GM23248 (cell line): ENCODE measurements around the gene KSR2. TPM values are rescaled to one million over a fixed set of nuclear protein-coding genes. Genes with fewer than 3 reads are reported as not detected.

Source experiments
- DNase-seq: peaks from one replicate; pipeline ENCODE4 v3.0.0-alpha.2; 2015
- H2AFZ ChIP-seq: fragments of 200-600 bp; sonication (generic); 2 replicates; pipeline ENCODE4 v1.6.1; 2016; ENCODE audit warnings: antibody characterized with exemption
- H3F3A ChIP-seq: fragments of 200-600 bp; sonication (generic); 2 replicates; pipeline ENCODE4 v1.6.1; 2016; ENCODE audit warnings: mild to moderate bottlenecking, antibody characterized with exemption, mixed run types; ENCODE audit not compliant: insufficient read depth
- H3K27ac ChIP-seq: fragments of 200-600 bp; sonication (generic); 2 replicates; pipeline ENCODE4 v1.5.1; 2016; ENCODE audit warnings: mild to moderate bottlenecking
- H3K27me3 ChIP-seq: fragments of 200-600 bp; sonication (generic); replicated peaks from 2 replicates; pipeline ENCODE4 v1.6.1; 2016; ENCODE audit warnings: mild to moderate bottlenecking; ENCODE audit not compliant: insufficient read depth
- H3K36me3 ChIP-seq: fragments of 200-600 bp; sonication (generic); 2 replicates; pipeline ENCODE4 v1.6.1; 2016; ENCODE audit warnings: low read depth, mild to moderate bottlenecking
- H3K4me1 ChIP-seq: fragments of 200-600 bp; sonication (generic); 2 replicates; pipeline ENCODE4 v1.6.1; 2016; ENCODE audit warnings: mild to moderate bottlenecking; ENCODE audit not compliant: insufficient read depth
- H3K4me2 ChIP-seq: fragments of 200-600 bp; sonication (generic); one replicate; pipeline ENCODE4 v1.6.1; 2016; ENCODE audit warnings: mild to moderate bottlenecking; ENCODE audit not compliant: unreplicated experiment
- H3K4me3 ChIP-seq: fragments of 200-600 bp; sonication (generic); 2 replicates; pipeline ENCODE4 v1.5.1; 2016; ENCODE audit warnings: mild to moderate bottlenecking
- H3K79me2 ChIP-seq: fragments of 200-600 bp; sonication (generic); 2 replicates; pipeline ENCODE4 v1.6.1; 2016; ENCODE audit warnings: mild to moderate bottlenecking; ENCODE audit not compliant: insufficient read depth
- H3K9ac ChIP-seq: fragments of 200-600 bp; sonication (generic); 2 replicates; pipeline ENCODE4 v1.6.1; 2016; ENCODE audit warnings: mild to moderate bottlenecking
- H3K9me2 ChIP-seq: fragments of 200-600 bp; sonication (generic); 2 replicates; pipeline ENCODE4 v1.6.1; 2016; ENCODE audit warnings: mixed run types, mild to moderate bottlenecking, moderate library complexity; ENCODE audit not compliant: insufficient read depth
- H3K9me3 ChIP-seq: fragments of 200-600 bp; sonication (generic); one replicate; pipeline ENCODE4 v1.6.1; 2017; ENCODE audit warnings: low read depth
- H4K20me1 ChIP-seq: fragments of 200-600 bp; sonication (generic); 2 replicates; pipeline ENCODE4 v1.6.0; 2016; ENCODE audit not compliant: insufficient read depth
- EZH2 ChIP-seq: fragments of 200-600 bp; sonication (generic); IDR thresholded peaks from 2 replicates; pipeline ENCODE4 v1.6.1; 2018; ENCODE audit warnings: antibody characterized with exemption, mild to moderate bottlenecking; ENCODE audit not compliant: insufficient read depth, poor library complexity, severe bottlenecking
- EZH2phosphoT487 ChIP-seq: fragments of 200-600 bp; sonication (generic); IDR thresholded peaks from 2 replicates; pipeline ENCODE4 v1.6.1; 2018; ENCODE audit warnings: antibody characterized with exemption, moderate library complexity, mild to moderate bottlenecking, low read depth; ENCODE audit not compliant: insufficient read depth
- WGBS, 2 experiments: methylation state at CpG; one replicate each; pipeline ENCODE4 v1.1.6; 2015 to 2017; ENCODE audit warnings: low lambda C conversion rate in 2 of 2, low coverage in 1 of 2; ENCODE audit errors: missing lambda C conversion rate in 2 of 2; 5-methylcytosine and 5-hydroxymethylcytosine counted together
- in situ Hi-C: fragments of 300-500 bp; cut with MboI; formaldehyde crosslinking; loops from 2 replicates; pipeline ENCODE4 v1.15.0; 2020
- polyA plus RNA-seq: library from polyadenylated mRNA; unstranded; fragments of >200 nt; fragmentation: Nextera tagmentation; extraction: Ambion mirVana; gene quantifications from 2 replicates; pipeline ENCODE4 v1.2.1, GENCODE V29; 2016
- total RNA-seq: library from RNA; depleted of rRNA; stranded (reverse); fragments of >200 nt; shearing (Covaris generic); gene quantifications from 2 replicates; pipeline ENCODE4 v1.2.3, GENCODE V29; 2014

Gene KSR2
- total and polyA plus RNA-seq, 2 experiments from 2014 or later, result not detected

GRCh38 chr12:117530796-117531195, 438.0 kb downstream of the KSR2 start:
- Histone ChIP-seq H2AFZ (no peak overlapping the region), H3K36me3 (no peaks in the 10 kb centered on the region), H3K9me3 (no peaks in the 10 kb centered on the region), H3F3A (no peaks in the 10 kb centered on the region), H3K79me2 (no peaks in the 10 kb centered on the region), H3K4me1 (no peaks in the 10 kb centered on the region), H3K4me3 (no peak overlapping the region), H3K9me2 (no peaks in the 10 kb centered on the region), H3K27me3 (no peaks in the 10 kb centered on the region; the same call in 1 of the 2 replicates), H3K9ac (no peak overlapping the region), H4K20me1 (no peaks in the 10 kb centered on the region), H3K27ac (no peak overlapping the region), H3K4me2 (no peak overlapping the region)
- 55 to 66% methylated on average over 9 to 10 of the region's 10 CpGs for WGBS, 2 experiments
- TF ChIP-seq EZH2 (no peak), EZH2phosphoT487 (no peak)
- no peak for DNase-seq
- in situ Hi-C loops, result no loop called here

GRCh38 chr12:117528538-117528937, 440.3 kb downstream of the KSR2 start:
- H3K36me3 ChIP-seq, result no peaks in the 10 kb centered on the region
- H3K79me2 ChIP-seq, result no peaks in the 10 kb centered on the region
- WGBS, 2 experiments, result 25 to 26% methylated on average over 7 of the region's 7 CpGs
- no peaks in the 10 kb centered on the region; the same call in 1 of the 2 replicates for H3K27me3 ChIP-seq
- H3K4me1 ChIP-seq, result no peaks in the 10 kb centered on the region
- H2AFZ ChIP-seq, result no peak overlapping the region
- H3K9ac ChIP-seq, result no peak overlapping the region
- TF ChIP-seq EZH2 (no peak), EZH2phosphoT487 (no peak)
- no peaks in the 10 kb centered on the region for H3F3A ChIP-seq
- no peaks in the 10 kb centered on the region for H3K9me3 ChIP-seq
- no peaks in the 10 kb centered on the region for H4K20me1 ChIP-seq
- H3K9me2 ChIP-seq, result no peaks in the 10 kb centered on the region
- in situ Hi-C loops, result no loop called here
- H3K4me3 ChIP-seq, result no peak overlapping the region
- no peak for DNase-seq
- no peak overlapping the region for H3K27ac ChIP-seq
- no peak overlapping the region for H3K4me2 ChIP-seq

- no peak for DNase-seq
- no peaks in the 10 kb centered on the region for H3K79me2 ChIP-seq
- in situ Hi-C loops, result no loop called here
- H3K4me2 ChIP-seq, result no peak overlapping the region
- no peaks in the 10 kb centered on the region for H3K36me3 ChIP-seq
- H3K27me3 ChIP-seq, result no peaks in the 10 kb centered on the region
- no peaks in the 10 kb centered on the region for H3K9me2 ChIP-seq
- H3K4me3 ChIP-seq, result no peak overlapping the region
- H3K27ac ChIP-seq, result no peak overlapping the region
- H3K9me3 ChIP-seq, result no peaks in the 10 kb centered on the region
- no peak overlapping the region for H2AFZ ChIP-seq
- H3K9ac ChIP-seq, result no peak overlapping the region
- H3K4me1 ChIP-seq, result no peaks in the 10 kb centered on the region
- 1 to 3% methylated on average over 4 of the region's 4 CpGs for WGBS, 2 experiments
- no peak for TF ChIP-seq EZH2phosphoT487
- TF ChIP-seq EZH2, result no peak
- no peaks in the 10 kb centered on the region for H3F3A ChIP-seq
- H4K20me1 ChIP-seq, result no peaks in the 10 kb centered on the region
Observed at GRCh38 chr12:117527479-117527855, 441.3 kb downstream of the KSR2 start.

GRCh38 chr12:117526757-117527478, 441.9 kb downstream of the KSR2 start:
- 51 to 53% methylated on average over 14 of the region's 14 CpGs for WGBS, 2 experiments

More at GRCh38 chr12:117526757-117527478, 441.9 kb downstream of the KSR2 start:
- H3K9me3 ChIP-seq, result no peaks in the 10 kb centered on the region
- H3K36me3 ChIP-seq, result no peaks in the 10 kb centered on the region
- in situ Hi-C loops, result no loop called here
- H4K20me1 ChIP-seq, result no peaks in the 10 kb centered on the region
- no peaks in the 10 kb centered on the region for H3K79me2 ChIP-seq
- H2AFZ ChIP-seq, result no peak overlapping the region
- no peak overlapping the region for H3K4me3 ChIP-seq
- DNase-seq, result no peak
- H3K4me2 ChIP-seq, result no peak overlapping the region
- H3K4me1 ChIP-seq, result no peaks in the 10 kb centered on the region
- no peak for TF ChIP-seq EZH2
- no peak for TF ChIP-seq EZH2phosphoT487
- no peak overlapping the region for H3K9ac ChIP-seq
- H3F3A ChIP-seq, result no peaks in the 10 kb centered on the region
- no peaks in the 10 kb centered on the region for H3K27me3 ChIP-seq
- no peaks in the 10 kb centered on the region for H3K9me2 ChIP-seq
- no peak overlapping the region for H3K27ac ChIP-seq
